Activated naive CD4-positive, alpha-beta T cell treated with anti-CD3 and anti-CD28 coated beads, Interleukin-2, amount 50 U/mL, for 16 hours (primary cell): Measurements from ENCODE around the gene SLC35E1.
"Not testable (repeated sequence)": the region's sequence is repeated elsewhere in the genome, so short reads cannot be mapped to it uniquely, and the experiment has no call there.

Experiments
- DNase-seq: peaks from one replicate; pipeline ENCODE4 v3.0.0-alpha.2; 2020

Gene SLC35E1

DNA sequence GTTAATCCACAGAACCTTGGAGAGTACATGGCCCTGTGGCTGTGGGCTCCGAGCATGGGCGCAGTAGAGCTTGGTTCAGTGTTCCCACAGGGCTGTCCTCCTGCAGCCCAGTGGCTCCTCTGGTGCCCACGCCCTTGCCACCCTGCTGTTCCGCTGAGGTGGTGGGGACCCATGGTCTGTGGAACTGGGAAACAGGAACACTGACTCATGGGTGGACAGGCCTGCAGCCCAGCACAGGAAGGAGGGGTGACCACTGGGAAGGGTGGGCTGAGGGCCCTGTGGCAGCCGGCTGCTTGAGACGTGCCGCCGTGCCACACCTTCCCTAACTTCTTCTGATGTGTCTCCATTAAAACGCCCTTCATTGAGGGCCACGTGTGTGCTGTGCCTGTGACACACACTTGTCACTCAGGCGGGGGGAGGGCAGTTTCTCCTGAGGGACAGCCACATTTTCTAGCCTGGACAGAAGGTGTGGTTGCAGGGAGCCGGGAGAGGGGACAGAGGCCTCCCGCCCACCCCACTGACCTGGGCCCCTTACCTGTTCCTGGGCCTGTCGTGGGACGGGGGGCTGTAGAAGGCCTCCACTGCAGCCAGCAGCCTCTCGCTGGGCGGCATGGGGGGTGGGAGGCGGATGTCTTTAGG, 51.1 kb downstream of the SLC35E1 start:
- no peak for DNase-seq

DNA sequence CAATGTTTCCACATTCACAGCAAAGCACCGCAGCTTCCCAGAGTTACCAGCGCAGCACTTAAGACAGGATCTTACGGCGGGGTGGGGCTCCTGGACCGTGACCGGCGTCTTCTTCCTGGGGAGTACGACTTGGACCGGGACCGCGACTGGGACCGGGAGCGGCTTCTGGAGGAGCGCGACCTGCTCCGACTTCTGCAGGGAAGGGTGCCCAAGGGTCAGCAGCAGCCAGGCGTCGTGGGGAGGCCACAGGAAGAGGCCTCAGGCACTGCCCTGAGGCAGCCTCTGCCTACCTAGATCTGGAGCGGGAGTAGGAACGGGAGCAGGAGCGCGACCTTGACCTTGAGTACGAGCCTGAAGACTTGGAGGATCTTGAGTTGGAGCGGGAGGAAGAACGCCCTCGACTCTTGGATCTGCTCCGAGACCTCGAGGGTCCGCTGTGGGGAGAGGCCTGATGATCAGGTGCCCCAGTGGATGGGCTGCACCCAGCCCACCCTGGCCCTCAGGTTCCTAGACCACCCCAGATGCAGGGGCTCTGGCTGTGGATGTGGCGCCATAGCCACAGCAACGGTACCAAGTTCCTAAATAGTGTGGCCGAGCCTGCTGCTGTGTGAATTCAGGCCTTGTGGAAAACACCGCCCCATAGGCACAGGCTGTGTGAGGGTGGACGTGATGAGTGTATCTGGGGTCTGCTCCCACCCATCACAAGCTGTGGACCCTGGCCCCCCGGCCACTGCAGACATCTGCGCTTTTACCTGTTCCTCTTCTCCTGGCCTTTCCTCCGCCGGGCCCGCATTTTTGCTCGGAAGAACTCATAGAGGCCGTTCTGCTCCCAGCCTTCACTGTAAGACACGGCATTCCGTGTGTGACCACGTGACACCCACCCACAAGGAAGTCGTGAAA, 51.9 kb downstream of the SLC35E1 start:
- DNase-seq, result no peak

DNA sequence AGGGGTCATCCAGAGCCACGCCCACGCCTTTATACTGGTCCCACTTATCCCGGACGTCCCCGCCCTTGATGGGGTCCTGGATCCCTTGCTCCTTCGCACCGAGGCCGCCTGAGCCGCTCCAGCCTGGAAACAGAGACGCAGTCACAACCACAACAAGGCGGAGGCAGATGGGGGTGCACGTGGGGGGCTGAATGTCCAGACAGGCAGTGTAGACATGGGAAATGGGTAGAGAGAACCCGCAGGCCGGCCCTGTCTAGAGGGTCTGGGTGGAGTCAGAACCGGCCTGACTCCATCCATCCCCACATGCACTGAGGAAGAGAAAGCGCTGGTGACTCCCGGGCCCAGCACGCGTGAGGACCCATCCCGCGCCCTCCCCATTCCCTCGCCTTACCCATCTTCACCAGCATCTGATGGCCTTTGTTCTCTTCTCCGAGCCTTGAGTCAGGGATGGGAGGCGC, 53.0 kb downstream of the SLC35E1 start:
- no peak for DNase-seq

DNA sequence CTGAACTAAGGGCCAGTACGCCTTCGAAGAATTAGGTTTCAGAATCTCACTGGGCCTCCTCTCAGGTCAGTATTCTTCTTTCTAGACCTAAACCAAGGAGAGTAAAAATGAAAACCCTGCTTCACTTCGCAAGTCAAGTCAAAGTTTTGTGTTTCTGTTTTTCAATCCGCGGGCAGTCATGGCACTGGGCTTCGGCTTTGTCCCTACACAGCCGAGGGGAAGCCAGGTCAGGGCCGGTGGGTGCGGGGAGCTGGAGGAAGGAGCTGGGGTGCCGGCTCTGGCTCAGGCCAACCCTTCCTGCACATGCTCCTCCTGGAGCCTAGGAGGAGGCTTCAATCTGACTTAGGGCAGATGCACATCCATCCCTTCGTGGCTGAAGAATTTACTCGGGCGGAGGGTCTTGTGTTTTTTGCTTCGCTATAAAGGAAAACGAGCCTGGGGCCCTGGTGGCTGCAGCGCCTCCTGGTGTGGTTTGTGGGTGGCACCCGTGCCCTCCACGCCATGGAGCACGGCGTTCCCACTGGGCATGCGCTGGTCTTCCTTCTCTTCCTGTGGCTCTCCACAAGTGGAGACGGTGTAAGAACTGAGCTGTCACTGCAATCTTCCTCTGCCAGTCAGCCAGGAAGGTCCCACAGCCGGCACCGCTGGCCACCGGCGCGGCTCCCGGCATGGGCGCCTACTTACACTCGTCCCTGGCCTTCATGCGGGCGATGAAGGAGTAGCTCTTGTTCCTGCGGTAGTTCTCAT, 53.6 kb downstream of the SLC35E1 start:
- no peak for DNase-seq

DNA sequence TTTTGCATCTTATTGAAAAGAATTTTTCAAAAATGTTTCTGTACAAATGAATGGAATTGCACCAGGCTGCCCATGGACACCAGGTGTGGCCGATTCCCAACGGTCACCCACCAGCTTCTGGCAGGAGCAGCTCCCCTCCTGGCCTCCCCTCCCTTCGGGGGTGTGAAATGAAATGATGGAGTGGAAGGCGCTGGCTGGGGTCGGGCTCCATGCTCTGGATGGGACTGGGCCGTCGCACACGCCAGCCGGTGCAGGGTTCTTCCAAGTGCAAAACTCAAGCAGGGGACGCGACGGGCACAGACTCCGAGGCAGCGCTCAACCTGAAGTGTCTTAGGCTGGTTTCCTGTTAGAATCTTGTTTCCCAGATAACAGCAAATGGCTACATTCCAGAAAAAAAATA, 54.2 kb downstream of the SLC35E1 start:
- no peak for DNase-seq

DNA sequence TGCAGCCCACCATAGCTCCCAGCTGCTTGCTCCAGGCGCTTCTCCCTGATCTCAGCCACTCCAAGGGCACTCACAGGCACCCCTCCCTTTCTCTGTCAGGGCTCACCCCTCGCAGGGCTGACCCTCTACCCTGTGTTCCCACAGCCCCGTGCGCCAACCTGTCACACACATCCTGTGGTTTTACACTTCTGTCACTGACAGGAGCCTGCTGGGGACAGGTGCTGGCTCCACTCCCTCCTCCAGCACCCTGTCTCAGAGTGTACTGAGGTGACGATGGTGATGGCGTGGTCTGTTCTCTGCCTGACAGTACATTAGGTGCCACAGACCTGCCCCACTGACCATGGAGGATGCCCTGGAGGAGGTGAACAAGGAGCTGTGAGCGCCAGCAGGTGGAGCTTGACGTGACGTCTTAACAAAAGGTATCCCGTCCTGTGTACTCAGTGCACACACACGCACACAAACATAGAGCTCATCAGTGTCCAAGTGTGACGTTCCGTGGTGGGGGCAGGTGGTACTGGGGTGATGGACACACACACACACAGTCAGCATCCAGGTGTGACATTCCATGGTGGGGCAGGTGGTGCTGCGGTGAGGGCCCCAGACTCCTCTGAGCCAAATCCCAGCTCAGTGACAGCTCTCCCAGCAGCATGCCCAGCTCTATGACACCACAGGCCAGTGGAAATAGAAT, 55.1 kb downstream of the SLC35E1 start:
- DNase-seq, result no peak

DNA sequence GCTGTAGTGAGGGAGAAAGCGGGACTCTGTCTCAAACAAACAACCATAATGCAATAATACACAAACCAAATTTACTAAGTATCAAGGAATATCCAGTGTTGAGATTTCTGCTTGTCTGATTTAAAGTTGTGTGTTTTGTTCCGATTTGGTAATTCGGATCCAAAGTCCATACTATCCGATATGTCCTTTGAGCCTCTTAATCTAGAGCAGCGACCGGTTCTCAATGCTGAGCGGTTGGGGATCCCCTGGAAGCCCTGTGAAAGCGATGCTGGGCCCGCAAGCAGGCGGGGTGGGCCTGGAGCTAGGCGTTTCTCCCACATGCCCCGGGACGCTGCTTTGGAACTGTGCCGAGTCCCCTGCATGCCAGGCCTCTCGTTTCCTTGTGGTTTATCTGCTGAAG, 55.8 kb downstream of the SLC35E1 start:
- no peak for DNase-seq

DNA sequence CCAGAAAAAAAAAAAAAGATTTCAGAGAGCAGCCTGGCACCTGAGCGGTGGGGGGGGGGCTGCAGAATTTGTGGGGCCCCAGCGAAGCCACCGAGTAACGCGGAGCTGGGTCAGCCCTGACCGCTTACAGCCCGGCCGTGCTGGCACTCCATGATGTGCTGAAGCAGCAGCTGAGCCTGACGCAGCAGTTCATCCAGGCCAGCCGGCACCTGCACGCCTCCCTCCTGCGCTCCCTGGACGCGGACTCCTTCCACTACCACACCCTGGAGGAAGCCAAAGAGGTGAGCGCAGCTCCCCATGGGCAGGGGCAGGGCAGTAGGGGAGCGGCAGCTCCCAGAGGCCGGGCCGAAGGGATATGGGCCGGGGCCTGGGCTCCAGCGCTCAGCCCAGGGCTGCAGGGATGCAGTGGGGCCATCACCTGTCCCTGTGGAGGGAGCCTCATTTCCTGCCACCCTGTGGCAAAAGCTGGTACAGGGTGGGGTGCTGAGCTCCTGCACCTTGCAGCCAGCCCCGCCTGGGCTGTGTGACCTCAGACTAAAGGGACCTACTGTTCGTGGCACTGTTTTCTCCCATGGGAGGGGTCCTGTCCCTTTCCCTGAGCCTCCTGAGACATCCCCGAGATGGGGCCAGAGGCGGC, 57.7 kb downstream of the SLC35E1 start:
- DNase-seq, result no peak

DNA sequence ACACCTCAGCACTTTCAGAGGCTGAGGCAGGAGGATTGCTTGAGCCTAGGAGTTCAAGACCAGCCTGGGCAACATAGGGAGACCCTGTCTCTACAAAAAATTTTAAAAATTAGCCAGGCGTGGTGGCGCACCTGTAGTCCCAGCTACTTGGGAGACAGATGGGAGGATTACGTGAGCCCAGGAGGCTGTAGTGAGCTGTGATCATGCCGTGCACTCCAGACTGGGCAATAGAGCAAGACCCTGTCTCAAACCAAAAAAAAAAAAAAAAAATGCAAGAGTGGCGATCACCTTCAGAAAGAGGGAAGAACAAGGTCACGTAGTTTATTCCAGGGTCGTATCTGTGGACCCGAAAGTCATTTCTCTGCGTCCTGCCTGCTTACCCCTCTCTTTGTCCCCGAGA, 59.6 kb downstream of the SLC35E1 start:
- DNase-seq, result not testable (repeated sequence)

DNA sequence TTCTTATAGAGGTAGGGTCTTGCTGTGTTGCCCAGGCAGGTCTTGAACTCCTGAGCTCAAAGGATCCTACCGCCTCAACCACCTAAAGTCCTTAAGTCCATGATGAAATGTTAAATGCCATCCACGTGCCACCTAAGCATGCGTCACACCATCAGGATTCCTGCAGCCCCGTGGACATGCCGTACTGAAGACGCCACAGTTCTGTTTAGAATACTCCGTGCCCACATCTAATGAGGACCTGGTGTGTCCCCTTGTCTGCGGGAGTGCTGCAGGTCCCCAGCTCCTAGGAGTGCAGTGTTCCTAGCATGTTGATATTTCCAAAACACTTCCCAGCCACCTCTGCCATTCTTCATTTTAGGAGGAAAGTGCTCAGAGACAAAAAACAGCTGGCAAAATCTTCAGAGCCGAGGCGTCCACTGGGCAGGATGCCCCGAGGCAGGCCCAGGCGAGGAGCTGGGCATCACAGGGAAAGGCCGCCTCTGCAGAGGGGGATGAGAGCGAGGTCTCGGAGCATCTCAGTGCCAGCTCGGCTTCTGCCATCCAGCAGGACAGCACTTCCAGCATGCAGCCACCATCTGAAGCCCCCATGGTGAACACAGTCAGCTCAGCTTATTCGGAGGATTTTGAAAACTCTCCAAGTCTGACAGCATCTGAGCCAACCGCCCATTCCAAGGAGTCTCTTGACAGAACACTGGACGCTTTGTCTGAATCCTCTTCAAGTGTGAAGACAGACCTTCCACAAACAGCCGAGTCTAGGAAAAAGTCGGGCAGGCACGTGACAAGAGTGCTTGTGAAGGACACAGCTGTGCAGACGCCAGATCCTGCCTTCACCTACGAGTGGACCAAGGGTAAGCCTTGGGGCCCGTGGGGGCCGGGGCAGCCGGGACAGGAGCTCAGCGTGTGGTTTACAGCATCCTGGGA, 62.8 kb downstream of the SLC35E1 start:
- DNase-seq, result no peak

DNA sequence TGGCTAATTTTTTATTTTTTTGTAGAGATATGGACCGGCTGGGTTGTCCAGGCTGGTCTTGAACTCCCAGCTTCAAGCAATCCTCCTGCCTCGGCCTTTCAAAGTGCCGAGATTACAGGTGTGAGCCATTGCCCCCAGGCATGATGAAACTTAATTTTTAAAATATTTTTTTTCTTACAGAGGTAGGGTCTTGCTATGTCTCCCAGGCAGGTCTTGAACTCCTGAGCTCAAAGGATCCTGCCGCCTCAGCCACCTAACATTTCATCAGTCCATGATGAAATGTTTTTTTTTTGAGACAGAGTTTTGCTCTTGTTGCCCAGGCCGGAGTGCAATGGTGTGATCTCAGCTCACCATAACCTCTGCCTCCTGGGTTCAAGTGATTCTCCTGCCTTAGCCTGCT, 63.7 kb downstream of the SLC35E1 start:
- no peak for DNase-seq

DNA sequence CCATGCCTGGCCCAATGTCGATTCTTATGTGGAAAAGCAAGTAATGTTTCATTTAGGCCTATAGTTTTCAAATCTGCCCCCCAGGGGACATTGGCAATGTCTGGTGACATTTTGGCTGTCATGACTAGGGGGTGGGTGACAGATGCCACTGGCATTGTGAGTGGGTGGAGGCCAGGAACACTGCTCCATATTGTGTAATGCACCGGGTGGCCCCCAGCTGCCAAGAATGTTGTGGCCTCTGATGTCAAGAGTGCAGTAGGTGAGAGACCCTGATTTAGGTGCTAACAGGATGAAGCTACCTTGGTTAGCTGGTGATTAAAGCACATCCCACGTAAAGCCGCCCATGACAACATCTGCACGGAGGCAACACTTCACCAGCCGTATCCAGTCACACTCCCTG, 65.3 kb downstream of the SLC35E1 start:
- DNase-seq, result no peak

DNA sequence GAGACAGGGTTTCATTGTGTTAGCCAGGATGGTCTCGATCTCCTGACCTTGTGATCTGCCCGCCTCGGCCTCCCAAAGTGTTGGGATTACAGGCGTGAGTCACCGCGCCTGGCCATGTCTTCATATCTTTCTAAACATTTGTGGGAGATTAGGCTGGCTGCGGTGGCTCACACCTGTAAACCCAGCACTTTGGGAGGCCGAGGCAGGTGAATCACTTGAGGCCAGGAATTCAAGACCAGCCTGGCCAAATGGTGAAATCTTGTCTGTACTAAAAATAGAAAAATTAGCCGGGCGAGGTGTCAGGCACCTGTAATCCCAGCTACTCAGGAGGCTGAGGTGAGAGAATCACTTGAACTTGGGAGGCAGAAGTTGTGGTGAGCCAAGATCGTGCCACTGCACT, 66.1 kb downstream of the SLC35E1 start:
- not testable (repeated sequence) for DNase-seq

DNA sequence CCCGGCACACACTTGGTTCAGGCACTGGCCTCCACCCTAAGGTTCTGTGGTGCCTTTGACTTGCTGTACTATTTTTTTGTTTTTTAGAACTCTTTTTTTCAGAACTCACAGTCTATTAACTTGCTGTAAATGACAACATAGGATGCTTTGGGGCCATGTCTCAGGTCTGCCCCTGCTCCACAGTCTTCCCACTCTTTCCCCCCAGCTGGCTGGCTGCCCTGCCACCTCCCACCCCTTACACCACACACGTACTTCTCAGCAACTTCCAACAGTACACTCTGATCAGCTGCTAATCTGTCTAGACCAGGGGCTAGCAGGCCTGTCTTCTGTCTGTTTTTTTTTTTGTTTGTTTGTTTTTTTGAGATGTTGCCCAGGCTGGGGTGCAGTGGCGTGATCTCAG, 67.9 kb downstream of the SLC35E1 start:
- DNase-seq, result no peak
